NCI-H526 (cell line): ENCODE data around the gene FAM186B.
A peak's percentile ranks its signal among the peaks of the same experiment; 100 is the strongest.
"Not testable (repeated sequence)": the region's sequence is repeated elsewhere in the genome, so short reads cannot be mapped to it uniquely, and the experiment has no call there.

ENCODE experiments used
- DNase-seq, 2 experiments: peaks; one replicate each; lab custom pipeline; 2025; lab: John Stamatoyannopoulos, UW

Gene FAM186B

DNA sequence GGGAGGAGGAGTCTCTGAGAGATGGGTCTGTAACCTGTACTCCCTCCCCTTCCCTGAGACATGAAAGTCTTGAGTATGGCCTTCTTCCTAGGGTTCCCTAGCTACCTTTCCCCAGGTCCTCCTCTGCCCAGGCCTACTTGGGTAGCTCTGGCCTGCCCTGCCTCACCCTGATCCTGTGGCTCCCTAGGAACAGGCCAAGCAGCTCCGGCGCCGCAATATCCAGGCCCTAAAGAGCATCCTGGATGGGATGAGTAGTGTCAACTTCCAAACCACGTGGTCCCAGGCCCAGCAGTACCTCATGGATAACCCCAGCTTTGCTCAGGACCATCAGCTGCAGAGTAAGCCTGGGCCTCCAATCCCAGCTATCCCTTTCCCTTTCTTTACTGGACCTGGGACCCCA, 30.2 kb upstream of the FAM186B start:
- no peak for DNase-seq

- DNase-seq: no peak
Measured at GRCh38 chr12:49635036-49635435, 29.6 kb upstream of the FAM186B start.

GRCh38 chr12:49633703-49634345, 28.4 kb upstream of the FAM186B start:
- DNase-seq: no peak

DNA sequence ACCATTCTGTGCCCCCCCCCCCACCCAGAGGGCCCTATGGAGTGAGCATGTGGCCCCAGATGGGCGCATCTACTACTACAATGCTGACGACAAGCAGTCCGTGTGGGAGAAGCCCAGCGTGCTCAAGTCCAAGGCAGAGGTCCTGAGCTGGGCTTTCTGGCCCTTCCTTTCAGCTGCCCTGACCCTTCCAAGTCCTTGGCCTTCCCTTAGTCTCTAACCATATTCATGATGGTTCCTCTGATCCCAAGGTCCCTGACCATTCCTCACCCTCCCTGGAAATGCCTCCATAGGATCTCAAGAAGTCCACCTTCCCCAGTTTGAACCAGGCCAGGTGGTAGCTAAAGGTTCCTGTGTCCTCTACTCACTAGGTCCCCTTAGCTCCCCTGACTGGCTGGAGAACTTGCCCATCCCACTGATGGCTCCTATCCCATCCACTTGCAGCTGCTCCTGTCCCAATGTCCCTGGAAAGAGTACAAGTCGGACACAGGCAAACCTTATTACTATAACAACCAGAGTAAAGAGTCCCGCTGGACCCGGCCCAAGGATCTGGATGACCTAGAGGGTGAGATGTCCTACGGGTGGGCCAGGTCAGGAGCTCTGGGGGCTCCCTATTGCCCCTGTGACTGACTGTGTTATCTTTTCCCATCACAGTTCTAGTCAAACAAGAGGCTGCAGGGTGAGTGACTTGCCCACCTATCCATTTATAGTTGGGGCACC, 27.7 kb upstream of the FAM186B start:
- DNase-seq: no peak

GRCh38 chr12:49632401-49632800, 27.0 kb upstream of the FAM186B start:
- DNase-seq: no peak

GRCh38 chr12:49631336-49631907, 26.0 kb upstream of the FAM186B start:
- no peak for DNase-seq

DNA sequence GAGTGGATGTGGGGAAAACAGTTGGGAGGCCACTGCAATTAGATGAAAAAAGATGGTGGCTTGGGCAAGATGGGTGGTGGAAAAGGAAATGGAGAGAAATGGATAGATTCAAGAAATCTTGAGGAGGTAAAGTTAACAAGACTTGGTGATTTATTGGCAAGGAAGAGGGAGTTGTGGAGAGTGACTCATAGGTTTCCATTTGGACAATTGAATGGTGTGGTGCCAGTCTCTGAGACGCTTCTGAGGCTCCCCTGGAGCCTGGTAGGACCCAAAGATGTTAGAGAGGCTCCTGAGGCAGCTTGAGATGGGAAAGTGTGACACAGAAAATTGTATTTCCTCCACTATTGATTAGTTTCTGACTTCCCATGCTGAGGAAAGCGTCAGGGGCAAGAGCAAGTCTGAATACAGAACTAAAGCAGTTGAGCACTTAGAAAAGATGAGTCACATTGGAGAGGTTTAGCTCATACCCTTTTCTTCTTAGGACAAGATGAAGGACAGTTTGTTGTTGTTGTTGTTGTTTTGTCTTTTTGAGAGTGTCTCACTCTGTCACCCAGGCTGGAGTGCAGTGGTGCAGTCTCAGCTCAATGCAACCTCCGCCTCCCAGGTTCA, 22.4 kb upstream of the FAM186B start:
- no peak for DNase-seq

- DNase-seq: no peak
Measured at GRCh38 chr12:49626836-49627235, 21.4 kb upstream of the FAM186B start.

GRCh38 chr12:49626169-49626835, 20.9 kb upstream of the FAM186B start:
- no peak for DNase-seq

DNA sequence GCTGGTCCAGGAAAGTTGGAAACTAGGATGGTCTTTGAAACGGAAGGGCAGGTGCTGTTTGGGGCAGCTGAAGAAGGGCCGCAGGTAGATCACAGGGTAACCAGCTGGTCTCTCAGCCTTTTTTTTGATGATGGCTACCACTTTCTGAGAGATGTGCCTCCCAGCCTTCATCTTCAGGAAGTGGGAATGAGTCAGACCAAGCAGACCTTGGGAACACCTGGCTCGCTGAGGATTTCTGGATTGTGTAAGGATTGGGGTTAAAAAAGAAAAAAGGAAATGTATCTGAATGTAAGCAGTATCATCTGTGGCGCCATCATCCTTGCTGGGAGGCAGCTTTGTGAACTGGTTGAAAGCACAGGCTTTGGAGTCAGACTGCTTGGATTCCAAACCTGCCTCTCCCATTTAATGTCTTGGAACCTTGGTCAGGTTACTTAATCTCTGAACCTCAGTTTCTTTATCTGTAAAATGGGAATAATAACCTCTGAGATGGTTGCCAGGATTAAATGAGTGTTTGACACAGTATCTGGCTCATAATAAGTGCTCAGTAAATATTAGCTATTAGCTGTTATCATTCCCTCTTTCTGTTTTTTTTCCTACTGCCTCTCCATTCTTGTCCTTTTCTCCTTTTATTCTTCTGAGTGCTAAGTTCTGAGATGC, 19.6 kb upstream of the FAM186B start:
- DNase-seq: no peak

- peak; percentile 64 to 96 for DNase-seq
Measured at GRCh38 chr12:49623142-49623904, 17.9 kb upstream of the FAM186B start, which contains the start of gene PRPF40B. PRPF40B (plus strand) TSS chr12:49623561; CDS start chr12:49623591, 30 bp downstream.

- DNase-seq: peak; percentile 63
Measured at GRCh38 chr12:49622501-49623141, 17.2 kb upstream of the FAM186B start.

- DNase-seq: no peak
Measured at GRCh38 chr12:49621651-49622500, 16.4 kb upstream of the FAM186B start.

DNA sequence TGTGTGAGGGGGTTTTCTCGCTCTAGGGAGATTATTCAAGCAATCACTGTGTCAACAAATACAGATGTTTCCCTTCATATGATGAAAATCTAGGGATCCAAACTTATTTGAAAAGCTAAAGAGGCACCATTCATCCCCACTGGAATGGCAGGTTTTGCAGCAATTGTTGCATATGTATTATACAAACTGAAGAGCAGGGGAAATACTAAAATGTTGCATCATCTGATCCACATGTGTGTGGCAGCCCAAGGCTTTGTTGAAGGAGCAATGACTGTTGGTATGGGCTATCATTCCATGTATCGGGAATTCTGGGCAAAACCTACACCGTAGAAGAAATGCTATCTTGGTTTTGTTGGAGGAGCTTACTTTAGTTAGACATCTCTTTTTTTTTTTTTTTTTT, 13.8 kb upstream of the FAM186B start:
- DNase-seq: peak; percentile 5 to 17

- no peak for DNase-seq
Measured at GRCh38 chr12:49618576-49618975, 13.1 kb upstream of the FAM186B start.

- peak; percentile 80 to 81 for DNase-seq
Measured at GRCh38 chr12:49616533-49617219, 11.2 kb upstream of the FAM186B start.

DNA sequence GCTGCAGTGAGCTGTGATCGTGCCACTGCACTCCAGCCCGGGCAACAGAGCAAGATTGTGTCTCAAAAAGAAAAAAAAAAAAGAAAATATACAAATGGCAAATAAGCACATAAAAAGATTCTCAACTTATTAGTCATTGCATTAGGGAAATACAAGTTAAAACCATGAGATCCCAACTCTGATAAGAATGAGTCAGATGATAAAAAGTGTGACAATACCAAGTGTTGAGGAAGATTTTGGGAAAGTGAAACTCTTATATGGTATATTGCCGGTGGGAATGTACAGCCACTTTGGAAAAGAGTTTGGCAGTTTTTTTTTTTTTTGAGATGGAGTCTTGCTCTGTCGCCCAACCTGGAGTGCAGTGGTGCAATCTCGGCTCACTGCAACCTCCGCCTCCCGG, 10.3 kb upstream of the FAM186B start:
- no peak for DNase-seq

GRCh38 chr12:49612210-49612609, 6.8 kb upstream of the FAM186B start:
- DNase-seq: no peak

- DNase-seq: not testable (repeated sequence)
Measured at GRCh38 chr12:49610785-49611184, 5.3 kb upstream of the FAM186B start.
